HL-60 (cell line): Measurements from ENCODE around the gene BANF2.

ENCODE experiments used
- DNase-seq, 2 experiments: peaks; one replicate each; pipeline ENCODE4 v3.0.0-alpha.2; 2010 to 2020; ENCODE audit warnings: low read depth in 1 of 2, low spot score in 1 of 2
- H3K27ac ChIP-seq: fragments of 250-450 bp; sonication (Bioruptor Pico); replicated peaks from 2 replicates; pipeline ENCODE4 v1.5.1; 2020; ENCODE audit warnings: mild to moderate bottlenecking, moderate library complexity
- H3K27me3 ChIP-seq: fragments of 250-450 bp; sonication (Bioruptor Pico); 2 replicates; pipeline ENCODE4 v1.5.1; 2021; ENCODE audit warnings: mild to moderate bottlenecking, moderate library complexity; ENCODE audit not compliant: insufficient read depth, poor library complexity, severe bottlenecking
- H3K4me3 ChIP-seq: replicated peaks from 2 replicates; pipeline ENCODE4 v1.5.1; 2011; ENCODE audit warnings: mild to moderate bottlenecking, control low read depth, low read length; ENCODE audit not compliant: insufficient read depth
- GABPA ChIP-seq: IDR thresholded peaks from 2 replicates; pipeline ENCODE4 v1.6.1; 2012; ENCODE audit warnings: low read depth
- POLR2AphosphoS5 ChIP-seq: IDR thresholded peaks from 2 replicates; pipeline ENCODE4 v1.6.1; 2012; ENCODE audit warnings: low read depth
- SPI1 ChIP-seq: IDR thresholded peaks from 2 replicates; pipeline ENCODE4 v1.6.1; 2012; ENCODE audit warnings: low read depth, mild to moderate bottlenecking, borderline replicate concordance
- TF ChIP-seq, protein P1 (sequence below): IDR thresholded peaks from 2 replicates; pipeline ENCODE4 v1.6.1; 2012; ENCODE audit warnings: low read depth; ENCODE audit not compliant: insufficient replicate concordance
- TF ChIP-seq, protein P2 (sequence below): IDR thresholded peaks from one replicate; pipeline ENCODE4 v1.5.1; 2011; ENCODE audit warnings: low read length, control low read depth, inconsistent platforms; ENCODE audit not compliant: insufficient read depth

The BANF2 gene

DNA sequence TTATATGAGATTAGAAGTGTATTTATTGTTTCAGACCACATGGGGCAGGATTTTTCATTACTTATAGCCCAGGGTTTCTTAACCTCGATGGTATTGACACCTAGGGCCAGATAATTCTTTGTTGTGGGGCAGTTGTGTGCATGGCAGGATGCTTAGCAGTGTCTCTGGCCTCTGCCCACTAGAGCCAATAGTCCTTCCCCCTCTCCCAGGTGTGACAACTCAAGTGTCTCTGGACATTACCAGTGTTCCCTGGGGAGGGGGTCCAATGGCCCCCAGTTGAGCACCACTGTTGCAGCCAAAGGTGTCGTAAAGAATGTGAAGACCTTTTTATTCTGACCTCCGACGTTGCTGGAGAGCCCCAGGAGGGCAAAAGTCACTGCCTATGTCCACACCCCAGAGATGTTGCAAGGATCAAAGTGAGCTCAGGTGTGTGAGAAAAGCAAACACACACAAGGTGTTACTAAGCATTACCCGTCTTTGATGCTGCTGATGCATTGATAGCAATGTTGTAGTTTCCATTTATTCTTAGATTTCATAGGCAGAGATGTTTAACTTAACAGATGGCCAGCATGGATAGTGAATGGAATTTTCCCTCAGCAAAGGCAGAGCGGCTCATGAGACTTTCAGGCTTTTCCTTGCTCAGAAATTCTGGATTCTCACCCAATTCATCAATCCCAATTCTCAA, 22.2 kb downstream of the BANF2 start:
- TF ChIP-seq, protein P1, sequence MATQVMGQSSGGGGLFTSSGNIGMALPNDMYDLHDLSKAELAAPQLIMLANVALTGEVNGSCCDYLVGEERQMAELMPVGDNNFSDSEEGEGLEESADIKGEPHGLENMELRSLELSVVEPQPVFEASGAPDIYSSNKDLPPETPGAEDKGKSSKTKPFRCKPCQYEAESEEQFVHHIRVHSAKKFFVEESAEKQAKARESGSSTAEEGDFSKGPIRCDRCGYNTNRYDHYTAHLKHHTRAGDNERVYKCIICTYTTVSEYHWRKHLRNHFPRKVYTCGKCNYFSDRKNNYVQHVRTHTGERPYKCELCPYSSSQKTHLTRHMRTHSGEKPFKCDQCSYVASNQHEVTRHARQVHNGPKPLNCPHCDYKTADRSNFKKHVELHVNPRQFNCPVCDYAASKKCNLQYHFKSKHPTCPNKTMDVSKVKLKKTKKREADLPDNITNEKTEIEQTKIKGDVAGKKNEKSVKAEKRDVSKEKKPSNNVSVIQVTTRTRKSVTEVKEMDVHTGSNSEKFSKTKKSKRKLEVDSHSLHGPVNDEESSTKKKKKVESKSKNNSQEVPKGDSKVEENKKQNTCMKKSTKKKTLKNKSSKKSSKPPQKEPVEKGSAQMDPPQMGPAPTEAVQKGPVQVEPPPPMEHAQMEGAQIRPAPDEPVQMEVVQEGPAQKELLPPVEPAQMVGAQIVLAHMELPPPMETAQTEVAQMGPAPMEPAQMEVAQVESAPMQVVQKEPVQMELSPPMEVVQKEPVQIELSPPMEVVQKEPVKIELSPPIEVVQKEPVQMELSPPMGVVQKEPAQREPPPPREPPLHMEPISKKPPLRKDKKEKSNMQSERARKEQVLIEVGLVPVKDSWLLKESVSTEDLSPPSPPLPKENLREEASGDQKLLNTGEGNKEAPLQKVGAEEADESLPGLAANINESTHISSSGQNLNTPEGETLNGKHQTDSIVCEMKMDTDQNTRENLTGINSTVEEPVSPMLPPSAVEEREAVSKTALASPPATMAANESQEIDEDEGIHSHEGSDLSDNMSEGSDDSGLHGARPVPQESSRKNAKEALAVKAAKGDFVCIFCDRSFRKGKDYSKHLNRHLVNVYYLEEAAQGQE = no peak
- TF ChIP-seq POLR2AphosphoS5 = no peak
- TF ChIP-seq GABPA = no peak
- TF ChIP-seq, protein P2, sequence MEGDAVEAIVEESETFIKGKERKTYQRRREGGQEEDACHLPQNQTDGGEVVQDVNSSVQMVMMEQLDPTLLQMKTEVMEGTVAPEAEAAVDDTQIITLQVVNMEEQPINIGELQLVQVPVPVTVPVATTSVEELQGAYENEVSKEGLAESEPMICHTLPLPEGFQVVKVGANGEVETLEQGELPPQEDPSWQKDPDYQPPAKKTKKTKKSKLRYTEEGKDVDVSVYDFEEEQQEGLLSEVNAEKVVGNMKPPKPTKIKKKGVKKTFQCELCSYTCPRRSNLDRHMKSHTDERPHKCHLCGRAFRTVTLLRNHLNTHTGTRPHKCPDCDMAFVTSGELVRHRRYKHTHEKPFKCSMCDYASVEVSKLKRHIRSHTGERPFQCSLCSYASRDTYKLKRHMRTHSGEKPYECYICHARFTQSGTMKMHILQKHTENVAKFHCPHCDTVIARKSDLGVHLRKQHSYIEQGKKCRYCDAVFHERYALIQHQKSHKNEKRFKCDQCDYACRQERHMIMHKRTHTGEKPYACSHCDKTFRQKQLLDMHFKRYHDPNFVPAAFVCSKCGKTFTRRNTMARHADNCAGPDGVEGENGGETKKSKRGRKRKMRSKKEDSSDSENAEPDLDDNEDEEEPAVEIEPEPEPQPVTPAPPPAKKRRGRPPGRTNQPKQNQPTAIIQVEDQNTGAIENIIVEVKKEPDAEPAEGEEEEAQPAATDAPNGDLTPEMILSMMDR = no peak
- TF ChIP-seq SPI1 = no peak
- no peak overlapping the region for H3K27ac ChIP-seq
- peaks cover 2% of the 10 kb centered on the region for H3K27me3 ChIP-seq
- H3K4me3 ChIP-seq = no peak overlapping the region
- DNase-seq = no peak

DNA sequence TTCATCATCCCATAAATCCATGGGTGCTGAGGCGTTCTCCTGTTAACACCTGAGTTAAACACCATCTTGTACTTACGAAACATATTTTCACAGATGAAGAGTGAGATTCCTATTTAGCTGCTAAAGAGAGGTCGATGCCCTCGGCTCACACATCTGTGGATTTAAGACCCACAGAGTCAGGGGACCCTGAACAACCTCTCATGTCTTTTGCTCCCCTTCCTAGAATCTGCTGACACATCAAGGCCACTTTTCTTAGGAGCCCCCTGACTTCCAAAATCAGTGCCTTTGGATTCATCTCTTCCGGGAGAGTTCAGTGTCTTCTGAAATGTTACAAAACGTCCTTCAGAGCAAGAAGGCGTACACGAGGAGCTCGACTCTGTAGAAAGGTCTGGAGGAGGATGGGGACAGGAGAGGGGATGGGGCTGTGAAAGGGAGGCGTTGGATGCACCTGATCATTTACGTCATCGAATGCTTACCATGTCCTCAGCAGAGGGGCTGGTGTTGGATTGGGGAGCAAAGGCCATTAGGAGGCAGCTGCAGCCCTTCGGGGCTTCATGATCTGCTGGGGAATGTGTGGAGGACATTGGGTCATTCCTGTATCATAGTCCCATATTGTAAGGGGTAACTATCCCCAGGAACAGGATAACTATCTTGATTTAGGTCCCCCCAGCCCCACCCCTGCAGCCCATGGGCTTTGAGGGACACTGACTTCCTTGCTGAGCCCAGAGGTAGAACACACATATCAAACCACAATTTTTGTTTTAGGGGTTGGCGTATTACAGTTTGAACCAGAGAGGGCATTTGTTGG, 22.9 kb downstream of the BANF2 start:
- Histone ChIP-seq H3K4me3 (no peak overlapping the region), H3K27me3 (peaks cover 2% of the 10 kb centered on the region), H3K27ac (no peak overlapping the region)
- no peak for DNase-seq
- TF ChIP-seq GABPA = no peak
- TF ChIP-seq, protein P2 = no peak
- TF ChIP-seq SPI1 = no peak
- TF ChIP-seq, protein P1 = no peak
- no peak for TF ChIP-seq POLR2AphosphoS5

DNA sequence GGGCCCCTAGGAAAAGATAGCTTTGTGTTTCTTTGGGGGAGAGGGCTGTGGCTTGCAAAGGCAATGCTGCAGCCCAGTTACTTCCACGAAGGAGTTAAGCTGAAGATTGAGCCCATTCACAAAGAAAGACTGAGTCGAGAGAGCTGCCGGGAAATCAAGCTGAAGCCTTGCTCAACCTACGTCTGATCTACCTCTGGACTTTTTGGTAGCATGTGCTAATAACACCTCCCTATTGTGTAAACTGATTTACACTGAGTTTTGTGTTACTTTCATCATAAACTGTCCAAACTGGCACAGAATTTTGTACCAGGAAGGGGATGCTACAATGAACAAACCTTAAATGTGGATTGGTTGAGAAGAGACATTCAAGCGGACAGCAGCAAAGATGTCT, 23.5 kb downstream of the BANF2 start:
- Histone ChIP-seq H3K27ac (no peak overlapping the region), H3K27me3 (peaks cover 2% of the 10 kb centered on the region), H3K4me3 (no peak overlapping the region)
- no peak for DNase-seq
- TF ChIP-seq GABPA (no peak), SPI1 (no peak), POLR2AphosphoS5 (no peak)
- TF ChIP-seq, protein P1 = no peak
- TF ChIP-seq, protein P2 = no peak
